T follicular helper cell (primary cell): Measurements from ENCODE around the gene LACC1.

ENCODE experiments used
- DNase-seq: peaks from one replicate; pipeline ENCODE4 v3.0.0-alpha.2; 2020; ENCODE audit warnings: low read depth
- total RNA-seq, 2 experiments: gene quantifications; one replicate each; lab custom pipeline; 2026; lab: John Stamatoyannopoulos, UW

Gene LACC1
- 5.8 to 18.5 reads per million in 2 experiments for total RNA-seq

GRCh38 chr13:43879755-43880181, at the start of gene LACC1:
LACC1 (plus strand) TSS chr13:43879904; CDS start chr13:43880986, 1,082 bp downstream.
- no peak for DNase-seq

- DNase-seq, result no peak
Measured at GRCh38 chr13:43830497-43830881, 49.2 kb upstream of the LACC1 start.

- no peak for DNase-seq
Measured at GRCh38 chr13:43831088-43831487, 48.6 kb upstream of the LACC1 start.

- no peak for DNase-seq
Measured at GRCh38 chr13:43835701-43836100, 44.0 kb upstream of the LACC1 start.

GRCh38 chr13:43838909-43839308, 40.8 kb upstream of the LACC1 start:
- no peak for DNase-seq

GRCh38 chr13:43846496-43847158, 33.1 kb upstream of the LACC1 start:
- no peak for DNase-seq

GRCh38 chr13:43848001-43848649, 31.6 kb upstream of the LACC1 start:
- DNase-seq, result no peak

- no peak for DNase-seq
Measured at GRCh38 chr13:43850873-43851272, 28.8 kb upstream of the LACC1 start.

GRCh38 chr13:43852923-43853404, 26.7 kb upstream of the LACC1 start:
- no peak for DNase-seq

- no peak for DNase-seq
Measured at GRCh38 chr13:43861863-43862262, 17.8 kb upstream of the LACC1 start.

- no peak for DNase-seq
Measured at GRCh38 chr13:43864921-43865320, 14.8 kb upstream of the LACC1 start.

- no peak for DNase-seq
Measured at GRCh38 chr13:43865892-43866291, 13.8 kb upstream of the LACC1 start.

- DNase-seq, result no peak
Measured at GRCh38 chr13:43872181-43872580, 7.5 kb upstream of the LACC1 start.

- no peak for DNase-seq
Measured at GRCh38 chr13:43874504-43875092, 5.1 kb upstream of the LACC1 start.

GRCh38 chr13:43876366-43876765, 3.3 kb upstream of the LACC1 start:
- DNase-seq, result no peak

- no peak for DNase-seq
Measured at GRCh38 chr13:43877326-43877725, 2.4 kb upstream of the LACC1 start.

- DNase-seq, result no peak
Measured at GRCh38 chr13:43877766-43878165, 1.9 kb upstream of the LACC1 start.

- DNase-seq, result peak; percentile 66
Measured at GRCh38 chr13:43878892-43879754, 581 bp upstream of the LACC1 start, which contains the start of gene CCDC122. CCDC122 (minus strand) TSS chr13:43879740; CDS start chr13:43869376, 10,364 bp downstream.

GRCh38 chr13:43880214-43880855, 631 bp downstream of the LACC1 start:
- no peak for DNase-seq

GRCh38 chr13:43880926-43881325, 1.2 kb downstream of the LACC1 start:
- DNase-seq, result no peak

GRCh38 chr13:43881580-43881979, 1.9 kb downstream of the LACC1 start:
- DNase-seq, result no peak
